IMR-90 (cell line): ENCODE measurements around the gene TEX38. TPM values are rescaled to one million over a fixed set of nuclear protein-coding genes. Genes with fewer than 3 reads are reported as not detected.

Source experiments
- ATAC-seq: fragments of 200-7000 bp; cut with Tn5 transposase; 2 replicates; pipeline ENCODE4 v1.9.1; 2020; ENCODE audit warnings: low read depth, mild to moderate bottlenecking, moderate library complexity
- BruUV-seq: library from RNA; stranded (reverse); fragments of 400-500 nt; replicated peaks from 2 replicates; lab custom pipeline; 2021; lab: Mats Ljungman, UMichigan
- CTCF ChIA-PET: fragments of 300-600 bp; formaldehyde crosslinking; extraction: SDS; loops from one replicate; lab custom pipeline; 2021; ENCODE audit warnings: antibody characterized with exemption; lab: Yijun Ruan, JAX
- POLR2A ChIA-PET: fragments of 300-600 bp; sonication (Branson Sonifier 250); formaldehyde crosslinking; loops from one replicate; lab custom pipeline; 2022; ENCODE audit warnings: antibody characterized with exemption; ENCODE audit not compliant: unreplicated experiment; lab: Charles Lee
- DNase-seq: peaks from one replicate; pipeline ENCODE4 v3.0.0; 2013
- H2AFZ ChIP-seq: replicated peaks from 2 replicates; pipeline ENCODE3; 2013; ENCODE audit warnings: low read length, mild to moderate bottlenecking; ENCODE audit not compliant: poor library complexity
- H2AK5ac ChIP-seq: 2 replicates; pipeline ENCODE4 v1.6.1; 2013; ENCODE audit warnings: low read depth, low read length, inconsistent platforms
- H2AK9ac ChIP-seq: replicated peaks from 2 replicates; pipeline ENCODE3; 2013; ENCODE audit warnings: mild to moderate bottlenecking, low read depth, low read length, moderate library complexity; ENCODE audit not compliant: poor library complexity
- H2BK120ac ChIP-seq: 2 replicates; pipeline ENCODE4 v1.6.1; 2013; ENCODE audit warnings: low read depth, low read length, inconsistent platforms
- H2BK15ac ChIP-seq: 3 replicates; pipeline ENCODE4 v1.6.1; 2013; ENCODE audit warnings: low read depth, low read length, inconsistent platforms
- H2BK20ac ChIP-seq: 2 replicates; pipeline ENCODE4 v1.6.1; 2013; ENCODE audit warnings: low read depth, mild to moderate bottlenecking, inconsistent platforms, low read length, moderate library complexity
- H2BK5ac ChIP-seq: 2 replicates; pipeline ENCODE4 v1.6.1; 2013; ENCODE audit warnings: mild to moderate bottlenecking, low read depth, low read length, inconsistent platforms; ENCODE audit not compliant: poor library complexity, severe bottlenecking
- H3K14ac ChIP-seq: replicated peaks from 2 replicates; pipeline ENCODE4 v1.6.1; 2013; ENCODE audit warnings: low read depth, low read length, inconsistent platforms
- H3K18ac ChIP-seq: 2 replicates; pipeline ENCODE4 v1.6.1; 2013; ENCODE audit warnings: low read depth, low read length, control low read depth
- H3K23ac ChIP-seq: 2 replicates; pipeline ENCODE4 v1.6.1; 2013; ENCODE audit warnings: low read depth, low read length, inconsistent platforms
- H3K27ac ChIP-seq: 2 replicates; pipeline ENCODE4 v1.5.1; 2013; ENCODE audit warnings: mild to moderate bottlenecking, control low read depth, low read length; ENCODE audit not compliant: insufficient read depth
- H3K27me3 ChIP-seq: 2 replicates; pipeline ENCODE4 v1.6.1; 2013; ENCODE audit warnings: low read length; ENCODE audit not compliant: control insufficient read depth, insufficient read depth
- H3K36me3 ChIP-seq: 2 replicates; pipeline ENCODE4 v1.6.1; 2013; ENCODE audit warnings: low read length, mixed read lengths; ENCODE audit not compliant: control insufficient read depth, insufficient read depth
- H3K4ac ChIP-seq: 2 replicates; pipeline ENCODE4 v1.6.1; 2013; ENCODE audit warnings: low read depth, low read length, inconsistent platforms
- H3K4me1 ChIP-seq: 2 replicates; pipeline ENCODE4 v1.6.1; 2013; ENCODE audit warnings: low read length, mixed read lengths; ENCODE audit not compliant: control insufficient read depth, insufficient read depth
- H3K4me2 ChIP-seq: 2 replicates; pipeline ENCODE4 v1.6.1; 2013; ENCODE audit warnings: low read depth, mild to moderate bottlenecking, control low read depth, low read length, moderate library complexity
- H3K4me3 ChIP-seq: 2 replicates; pipeline ENCODE4 v1.5.1; 2013; ENCODE audit warnings: low read depth, mild to moderate bottlenecking, control low read depth, low read length, moderate library complexity; ENCODE audit not compliant: insufficient read depth
- H3K56ac ChIP-seq: 2 replicates; pipeline ENCODE4 v1.6.1; 2013; ENCODE audit warnings: low read length, inconsistent platforms; ENCODE audit not compliant: insufficient read depth; ENCODE audit errors: extremely low read depth
- H3K79me1 ChIP-seq, 2 experiments: 2 replicates each; pipeline ENCODE4 v1.6.1; 2013; ENCODE audit warnings: low read length in 2 of 2, inconsistent platforms in 1 of 2, low read depth in 1 of 2
- H3K9ac ChIP-seq: 2 replicates; pipeline ENCODE4 v1.6.1; 2013; ENCODE audit warnings: low read depth, low read length, control low read depth
- H3K9me1 ChIP-seq: 2 replicates; pipeline ENCODE4 v1.6.1; 2013; ENCODE audit warnings: low read length, inconsistent platforms; ENCODE audit not compliant: insufficient read depth
- H3K9me3 ChIP-seq: 2 replicates; pipeline ENCODE4 v1.6.1; 2013; ENCODE audit warnings: low read length; ENCODE audit not compliant: control insufficient read depth, insufficient read depth
- H4K20me1 ChIP-seq: 2 replicates; pipeline ENCODE4 v1.6.1; 2013; ENCODE audit warnings: low read length, inconsistent platforms; ENCODE audit not compliant: insufficient read depth
- H4K5ac ChIP-seq: 2 replicates; pipeline ENCODE4 v1.6.1; 2013; ENCODE audit warnings: mild to moderate bottlenecking, low read depth, low read length, control low read depth
- H4K8ac ChIP-seq, 2 experiments: 2 replicates each; pipeline ENCODE4 v1.6.1; 2013; ENCODE audit warnings: low read depth in 2 of 2, low read length in 2 of 2, control low read depth in 1 of 2, inconsistent platforms in 1 of 2
- H4K91ac ChIP-seq: 2 replicates; pipeline ENCODE4 v1.6.1; 2013; ENCODE audit warnings: low read depth, low read length, inconsistent platforms; ENCODE audit not compliant: insufficient read depth
- BHLHE40 ChIP-seq: fragments of 150-350 bp; IDR thresholded peaks from 2 replicates; pipeline ENCODE4 v1.6.1; 2016; ENCODE audit warnings: mild to moderate bottlenecking, low read depth, low read length
- CHD1 ChIP-seq: IDR thresholded peaks from 2 replicates; pipeline ENCODE4 v1.6.1; 2012; ENCODE audit warnings: low read depth, low read length, improper control_type of control experiment
- FOS ChIP-seq: fragments of 150-350 bp; IDR thresholded peaks from 2 replicates; pipeline ENCODE4 v1.6.1; 2016; ENCODE audit warnings: low read depth, low read length
- MAFK ChIP-seq: IDR thresholded peaks from 2 replicates; pipeline ENCODE4 v1.6.1; 2012; ENCODE audit warnings: low read depth, low read length, improper control_type of control experiment
- MAZ ChIP-seq: IDR thresholded peaks from 2 replicates; pipeline ENCODE4 v1.6.1; 2012; ENCODE audit warnings: low read depth, mild to moderate bottlenecking, low read length, improper control_type of control experiment, moderate library complexity, borderline replicate concordance
- MXI1 ChIP-seq: IDR thresholded peaks from 2 replicates; pipeline ENCODE4 v1.6.1; 2012; ENCODE audit warnings: low read depth, mild to moderate bottlenecking, low read length, moderate library complexity, borderline replicate concordance
- NFE2L2 ChIP-seq: fragments of 150-350 bp; IDR thresholded peaks from 2 replicates; pipeline ENCODE4 v1.6.1; 2016; ENCODE audit warnings: low read depth, mild to moderate bottlenecking, low read length
- RAD21 ChIP-seq: IDR thresholded peaks from 2 replicates; pipeline ENCODE4 v1.6.1; 2012; ENCODE audit warnings: low read length, improper control_type of control experiment
- RCOR1 ChIP-seq: IDR thresholded peaks from 2 replicates; pipeline ENCODE4 v1.6.1; 2012; ENCODE audit warnings: mild to moderate bottlenecking, low read length, improper control_type of control experiment; ENCODE audit not compliant: insufficient replicate concordance
- SMC3 ChIP-seq: fragments of 150-350 bp; IDR thresholded peaks from 2 replicates; pipeline ENCODE4 v1.6.1; 2016; ENCODE audit warnings: low read depth, mild to moderate bottlenecking, antibody characterized with exemption, low read length, moderate library complexity
- dilution Hi-C: fragments of 300-500 bp; cut with HindIII; formaldehyde crosslinking; loops from one replicate; pipeline ENCODE4 v1.14.3; 2018; ENCODE audit warnings: low sequenced_read_pairs; ENCODE audit not compliant: unreplicated experiment
- in situ Hi-C: fragments of 300-500 bp; cut with MboI; formaldehyde crosslinking; loops from 3 replicates; pipeline ENCODE4 v1.14.3; 2019; ENCODE audit warnings: low sequenced_read_pairs, inconsistent platforms, mixed read lengths
- intact Hi-C: fragments of 100-400 bp; cut with micrococcal nuclease; formaldehyde crosslinking; loops from 2 replicates; pipeline ENCODE4 v1.10.0; 2022
- polyA plus RNA-seq, 3 experiments: library from polyadenylated mRNA; depleted of rRNA; stranded (reverse); fragments of >200 nt; gene quantifications; 2 replicates each; pipeline ENCODE4 v1.2.3, GENCODE V29; 2012; ENCODE audit warnings: low replicate concordance in 1 of 3
- total RNA-seq: library from RNA; depleted of rRNA; stranded (reverse); fragments of >200 nt; gene quantifications from 2 replicates; pipeline ENCODE4 v1.2.3, GENCODE V29; 2012
- TF ChIP-seq, protein P1 (sequence below): fragments of 150-350 bp; IDR thresholded peaks from 2 replicates; pipeline ENCODE4 v1.6.1; 2017; ENCODE audit warnings: mild to moderate bottlenecking, antibody characterized with exemption, low read length, low read depth

Gene TEX38
- total and polyA plus RNA-seq, 2 of the 4 experiments (the other 2 are of a cell fraction) = not detected

DNA sequence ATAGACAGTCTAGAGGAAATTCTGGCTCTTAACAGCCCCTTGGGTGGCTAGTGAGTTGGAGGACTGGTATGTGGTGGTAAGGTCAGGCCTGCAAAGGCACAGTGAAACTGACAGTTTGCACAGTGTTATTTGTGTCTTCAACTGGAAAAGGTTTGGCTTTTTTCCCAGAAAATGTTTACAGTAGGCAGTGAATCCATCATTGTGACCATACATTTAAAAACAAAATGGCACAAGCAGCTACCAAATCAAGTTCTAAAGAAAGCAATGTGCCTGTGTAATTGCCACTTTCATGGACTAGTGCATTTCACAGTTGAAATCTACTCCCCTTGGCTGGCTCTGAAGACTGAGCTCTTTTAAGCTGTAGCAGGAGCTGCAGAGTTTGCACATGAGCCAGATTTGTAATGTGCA lies 28.3 kb upstream of the TEX38 start:
- CTCF ChIA-PET = interaction anchor here (1.0 kb wide), 1 partner anchor 23 kb away, joined by 4 read pairs; no protein-coding TSS in a partner anchor
- H3K9me3 ChIP-seq = no peaks in the 10 kb centered on the region
- H3K4me2 ChIP-seq = no peak overlapping the region
- no peaks in the 10 kb centered on the region for H3K27me3 ChIP-seq
- H3K56ac ChIP-seq = no peak overlapping the region
- 0 out of 2 replicates have a peak, but pooled peaks cover 3% of the 10 kb centered on the region for H4K20me1 ChIP-seq
- ATAC-seq (peak; percentile 97), DNase-seq (peak; percentile 89)
- no peak for TF ChIP-seq CHD1
- no peak for TF ChIP-seq BHLHE40
- no peak for TF ChIP-seq RAD21
- no peak for TF ChIP-seq SMC3
- no peak for TF ChIP-seq RCOR1
- TF ChIP-seq MAFK = no peak
- TF ChIP-seq MAZ = no peak
- no peak for TF ChIP-seq MXI1
- TF ChIP-seq NFE2L2 = no peak
- TF ChIP-seq, protein P1, sequence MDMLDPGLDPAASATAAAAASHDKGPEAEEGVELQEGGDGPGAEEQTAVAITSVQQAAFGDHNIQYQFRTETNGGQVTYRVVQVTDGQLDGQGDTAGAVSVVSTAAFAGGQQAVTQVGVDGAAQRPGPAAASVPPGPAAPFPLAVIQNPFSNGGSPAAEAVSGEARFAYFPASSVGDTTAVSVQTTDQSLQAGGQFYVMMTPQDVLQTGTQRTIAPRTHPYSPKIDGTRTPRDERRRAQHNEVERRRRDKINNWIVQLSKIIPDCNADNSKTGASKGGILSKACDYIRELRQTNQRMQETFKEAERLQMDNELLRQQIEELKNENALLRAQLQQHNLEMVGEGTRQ = no peak
- TF ChIP-seq FOS = no peak
- intact Hi-C loops (no loop called here), in situ Hi-C loops (no loop called here), dilution Hi-C loops (no loop called here)
- H2BK5ac ChIP-seq = peak overlapping the region; percentile 11
- POLR2A ChIA-PET = no interaction called here
- no peak overlapping the region for H4K8ac ChIP-seq
- no peak overlapping the region for H2BK15ac ChIP-seq
- 0 out of 4 replicates have a peak, but pooled peaks cover 0 to 3% of the 10 kb centered on the region in 2 experiments for H3K79me1 ChIP-seq
- H2BK20ac ChIP-seq = no peak overlapping the region
- H3K18ac ChIP-seq = no peak overlapping the region
- no peak overlapping the region for H3K4ac ChIP-seq
- no peak overlapping the region for H2AK5ac ChIP-seq
- no peak overlapping the region for H3K14ac ChIP-seq
- H3K23ac ChIP-seq = no peak overlapping the region
- peaks cover 3% of the 10 kb centered on the region; the same call in 1 of the 2 replicates for H3K9me1 ChIP-seq
- H2AFZ ChIP-seq = no peak overlapping the region
- H3K4me3 ChIP-seq = no peak overlapping the region
- H3K4me1 ChIP-seq = peaks cover 4% of the 10 kb centered on the region; the same call in 1 of the 2 replicates
- H3K9ac ChIP-seq = no peak overlapping the region
- no TSS peak for BruUV-seq
- no peak overlapping the region for H4K91ac ChIP-seq
- H2BK120ac ChIP-seq = no peak overlapping the region
- H3K36me3 ChIP-seq = peaks cover 3% of the 10 kb centered on the region
- H3K27ac ChIP-seq = no peak overlapping the region
- H2AK9ac ChIP-seq = no peak overlapping the region
- no peak overlapping the region for H4K5ac ChIP-seq
